Hepatocyte (in vitro differentiated cells): ENCODE data around the gene GPR15.

Source experiments
- EZH2 ChIP-seq: fragments of 200-600 bp; sonication (generic); IDR thresholded peaks from 2 replicates; pipeline ENCODE4 v1.6.1; 2016; ENCODE audit warnings: antibody characterized with exemption, mild to moderate bottlenecking, borderline replicate concordance
- EZH2phosphoT487 ChIP-seq: fragments of 200-600 bp; sonication (generic); IDR thresholded peaks from one replicate; pipeline ENCODE4 v1.6.1; 2018; ENCODE audit warnings: antibody characterized with exemption, mild to moderate bottlenecking, low read depth, moderate library complexity; ENCODE audit not compliant: unreplicated experiment, severe bottlenecking
- TF ChIP-seq, protein P1 (sequence below): fragments of 200-600 bp; sonication (generic); IDR thresholded peaks from 2 replicates; pipeline ENCODE4 v1.5.1; 2016; ENCODE audit warnings: antibody characterized with exemption, mild to moderate bottlenecking; ENCODE audit not compliant: poor library complexity

DNA sequence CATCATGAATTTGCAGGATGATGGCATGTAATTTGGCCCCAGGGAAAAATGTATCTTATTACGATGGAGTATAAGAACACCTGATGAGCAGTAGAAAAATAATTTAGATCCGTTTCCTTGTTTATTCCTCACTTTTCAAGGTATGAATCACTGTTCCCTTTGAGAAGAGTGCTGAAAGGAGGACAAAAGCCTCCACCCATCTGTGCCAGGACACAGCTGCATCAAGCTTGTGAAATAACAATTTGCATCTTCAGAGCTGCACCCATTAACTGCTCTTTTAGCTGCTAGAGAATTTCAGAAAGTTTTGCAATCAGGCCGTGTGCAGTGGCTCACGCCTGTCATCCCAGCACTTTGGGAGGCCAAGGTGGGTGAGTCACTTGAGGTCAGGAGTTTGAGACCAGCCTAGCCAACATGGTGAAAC lies 18.7 kb upstream of the GPR15 start:
- TF ChIP-seq, protein P1, sequence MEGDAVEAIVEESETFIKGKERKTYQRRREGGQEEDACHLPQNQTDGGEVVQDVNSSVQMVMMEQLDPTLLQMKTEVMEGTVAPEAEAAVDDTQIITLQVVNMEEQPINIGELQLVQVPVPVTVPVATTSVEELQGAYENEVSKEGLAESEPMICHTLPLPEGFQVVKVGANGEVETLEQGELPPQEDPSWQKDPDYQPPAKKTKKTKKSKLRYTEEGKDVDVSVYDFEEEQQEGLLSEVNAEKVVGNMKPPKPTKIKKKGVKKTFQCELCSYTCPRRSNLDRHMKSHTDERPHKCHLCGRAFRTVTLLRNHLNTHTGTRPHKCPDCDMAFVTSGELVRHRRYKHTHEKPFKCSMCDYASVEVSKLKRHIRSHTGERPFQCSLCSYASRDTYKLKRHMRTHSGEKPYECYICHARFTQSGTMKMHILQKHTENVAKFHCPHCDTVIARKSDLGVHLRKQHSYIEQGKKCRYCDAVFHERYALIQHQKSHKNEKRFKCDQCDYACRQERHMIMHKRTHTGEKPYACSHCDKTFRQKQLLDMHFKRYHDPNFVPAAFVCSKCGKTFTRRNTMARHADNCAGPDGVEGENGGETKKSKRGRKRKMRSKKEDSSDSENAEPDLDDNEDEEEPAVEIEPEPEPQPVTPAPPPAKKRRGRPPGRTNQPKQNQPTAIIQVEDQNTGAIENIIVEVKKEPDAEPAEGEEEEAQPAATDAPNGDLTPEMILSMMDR: no peak
- TF ChIP-seq EZH2 (no peak), EZH2phosphoT487 (no peak)
